Activated T-helper 1 cell treated with anti-CD3 and anti-CD28 coated beads, Interleukin-2, amount 50 U/mL, for 16 hours (primary cell): ENCODE results near the gene GBF1.

ENCODE experiments used
- DNase-seq, 2 donors: peaks; one replicate each; pipeline ENCODE4 v3.0.0-alpha.2; 2020; ENCODE audit warnings: low read depth in 1 of 2, low spot score in 1 of 2

GBF1 gene

DNA sequence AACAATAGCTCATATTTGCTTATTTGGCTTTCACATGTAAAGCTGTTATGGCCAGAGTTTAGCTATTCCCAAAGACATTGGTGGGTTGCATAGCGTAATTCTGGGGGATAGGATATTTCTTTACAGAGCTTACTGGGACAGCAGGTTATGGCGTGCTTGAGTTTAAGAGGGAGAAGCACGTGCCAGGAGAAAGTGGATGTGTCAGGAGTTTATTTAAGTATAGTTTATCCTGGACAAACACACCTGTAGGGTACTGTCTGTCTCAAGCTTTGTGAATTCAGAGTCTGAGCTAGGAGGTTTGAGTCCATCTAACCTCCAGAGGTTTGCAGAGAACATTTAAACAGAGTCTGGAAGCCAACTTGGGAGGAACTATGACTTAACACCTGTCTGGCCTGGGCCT lies 21.3 kb downstream of the GBF1 start:
- DNase-seq: no peak

DNA sequence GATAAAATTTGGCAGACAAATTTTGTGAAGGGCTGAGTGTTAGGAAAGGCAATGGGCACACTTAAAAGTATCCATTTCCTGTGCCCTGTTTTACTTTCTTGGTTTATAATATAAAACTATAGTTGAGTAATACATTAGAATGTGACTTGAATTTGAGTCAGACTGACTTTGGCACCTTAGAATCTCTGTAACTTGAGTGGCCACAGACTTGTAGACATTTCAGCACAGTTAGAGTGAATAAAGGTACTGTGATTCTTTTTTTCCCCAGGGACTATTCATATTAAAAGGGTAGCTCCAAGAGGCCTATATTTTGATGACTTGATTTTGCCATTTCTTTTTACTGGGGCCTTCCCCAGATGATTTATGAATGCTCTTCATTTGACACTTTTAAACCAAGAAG lies 22.4 kb downstream of the GBF1 start:
- DNase-seq: no peak

DNA sequence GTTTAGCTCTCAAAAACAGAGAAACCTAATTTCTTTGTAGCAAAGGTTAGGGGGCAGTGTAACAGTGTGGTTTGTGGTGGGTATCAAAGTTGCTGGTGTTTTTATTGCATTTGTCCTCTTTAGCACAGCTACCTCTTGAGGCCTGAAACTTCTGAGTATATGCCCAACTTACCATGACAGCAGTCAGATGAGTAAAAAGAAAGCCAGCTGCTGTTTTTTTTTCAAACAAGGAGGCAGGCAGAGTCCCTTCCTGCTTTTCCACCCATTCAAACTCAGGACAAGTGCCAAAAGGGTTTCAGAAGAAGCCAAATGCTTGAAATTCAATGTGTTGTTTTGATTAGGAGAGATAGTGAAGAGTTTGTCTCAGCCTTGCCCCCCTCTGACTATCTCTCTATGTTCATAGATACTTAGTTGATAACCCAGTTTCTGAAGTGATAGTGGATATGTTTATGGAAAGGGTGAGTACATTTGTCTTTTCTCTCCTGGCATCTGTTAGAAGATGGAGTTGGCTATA lies 23.1 kb downstream of the GBF1 start:
- no peak for DNase-seq

DNA sequence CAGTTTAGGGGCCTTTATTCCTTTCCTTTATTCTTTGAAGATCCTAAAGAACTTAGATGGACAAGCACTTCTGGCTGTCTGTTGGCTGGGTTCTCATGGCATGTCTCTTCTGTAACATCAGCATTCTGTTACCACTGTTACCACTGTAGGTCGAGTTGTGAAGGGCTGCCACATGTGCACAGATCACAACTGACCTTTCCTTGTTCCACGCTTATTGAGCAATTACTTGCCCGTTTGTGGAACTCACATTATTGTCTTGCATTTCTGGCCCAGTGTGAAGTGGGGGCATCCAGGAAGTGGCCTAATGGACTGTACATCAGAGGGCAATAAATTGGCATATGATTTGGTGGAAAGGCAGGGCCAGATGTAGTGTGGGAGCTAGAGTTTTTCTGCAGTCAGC lies 23.7 kb downstream of the GBF1 start:
- DNase-seq: no peak

DNA sequence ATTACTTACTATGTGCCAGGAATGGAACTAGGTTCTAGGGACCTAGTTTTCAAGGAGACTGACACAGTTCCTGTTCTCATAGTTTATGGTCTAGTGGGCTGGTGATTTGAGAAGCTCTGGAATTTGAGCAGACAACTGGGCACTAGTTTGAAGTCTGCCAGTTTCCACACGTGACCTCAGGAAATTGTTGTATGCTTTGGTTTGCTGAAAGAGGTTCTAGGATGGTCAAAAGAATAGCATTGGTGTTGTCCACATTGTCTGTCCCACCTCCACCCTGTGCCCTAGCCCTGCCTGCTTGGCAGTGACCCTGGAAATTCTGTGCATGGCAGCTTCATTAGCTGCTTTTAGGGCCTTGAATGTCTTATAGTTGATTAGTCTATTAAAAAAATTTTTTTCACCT lies 28.7 kb downstream of the GBF1 start:
- DNase-seq: no peak

DNA sequence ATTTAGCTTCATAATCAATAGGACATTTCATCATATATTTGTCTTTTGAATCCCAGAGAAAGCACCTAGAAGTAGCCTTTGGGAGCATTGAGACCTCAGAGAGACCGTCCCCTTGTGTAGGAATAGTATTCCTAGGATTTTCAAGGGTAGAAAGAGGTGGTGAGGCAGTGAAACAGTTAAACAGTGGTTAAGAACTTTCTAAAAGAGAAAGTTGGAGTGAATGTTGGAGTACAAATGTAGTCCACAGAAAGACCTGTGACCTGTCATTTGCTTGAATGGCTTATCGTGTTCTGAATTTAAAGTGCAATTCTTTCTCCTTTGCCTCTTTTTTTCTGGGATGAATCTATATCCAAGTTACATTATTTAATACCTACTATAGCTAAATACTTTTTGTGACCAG lies 30.0 kb downstream of the GBF1 start:
- no peak for DNase-seq

DNA sequence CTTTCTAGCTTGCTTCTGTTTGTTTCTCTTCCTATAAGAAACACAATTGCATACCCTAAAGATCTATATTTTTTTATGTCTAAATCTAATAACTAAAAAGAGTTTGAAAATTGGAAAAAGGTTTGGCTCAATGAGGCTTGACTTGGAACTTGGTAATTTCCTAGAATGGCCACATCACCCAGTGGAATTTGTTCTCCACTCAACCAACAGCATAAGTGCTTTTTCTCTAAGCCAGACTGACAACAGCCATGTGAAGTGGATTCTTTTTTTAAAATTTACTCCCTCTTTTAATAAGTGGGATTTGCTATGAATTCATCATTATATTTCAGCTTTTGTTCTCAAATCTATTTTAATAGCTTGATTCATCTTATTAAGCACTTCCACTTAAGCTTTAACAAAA lies 33.8 kb downstream of the GBF1 start:
- DNase-seq: no peak

DNA sequence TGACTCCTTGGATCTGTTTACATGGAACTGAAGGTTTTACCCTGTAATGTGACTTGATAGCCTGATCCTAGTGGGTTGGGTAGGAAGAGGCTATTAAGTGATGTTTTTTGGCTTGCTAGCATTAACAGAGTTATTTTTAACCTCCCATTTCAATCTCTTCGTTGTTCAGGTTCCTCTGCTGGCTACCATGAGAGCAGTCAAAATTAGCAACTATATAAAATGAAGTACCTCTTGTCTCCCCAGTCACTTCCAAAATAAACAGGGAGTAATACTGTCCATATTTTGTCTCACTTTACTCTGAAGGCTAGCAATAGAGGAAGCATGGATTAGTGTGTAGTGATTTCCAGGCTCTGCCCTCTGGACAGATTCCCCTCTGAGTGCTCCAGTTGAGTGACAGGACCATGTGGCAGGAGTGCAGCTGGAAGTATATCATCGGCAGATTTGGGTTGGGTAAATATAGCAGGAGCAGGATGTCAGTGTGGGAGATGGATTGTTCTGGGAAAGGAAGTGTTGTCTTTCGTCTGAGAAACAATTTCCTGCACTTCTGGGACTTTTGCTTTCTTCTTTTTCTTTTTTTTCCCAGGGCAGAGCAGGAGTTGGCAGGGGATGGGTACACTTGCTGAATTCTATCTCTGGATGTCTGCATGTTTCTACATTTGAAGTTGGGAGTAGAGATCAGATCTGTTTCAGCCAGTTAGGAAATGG lies 35.2 kb downstream of the GBF1 start:
- no peak for DNase-seq

DNA sequence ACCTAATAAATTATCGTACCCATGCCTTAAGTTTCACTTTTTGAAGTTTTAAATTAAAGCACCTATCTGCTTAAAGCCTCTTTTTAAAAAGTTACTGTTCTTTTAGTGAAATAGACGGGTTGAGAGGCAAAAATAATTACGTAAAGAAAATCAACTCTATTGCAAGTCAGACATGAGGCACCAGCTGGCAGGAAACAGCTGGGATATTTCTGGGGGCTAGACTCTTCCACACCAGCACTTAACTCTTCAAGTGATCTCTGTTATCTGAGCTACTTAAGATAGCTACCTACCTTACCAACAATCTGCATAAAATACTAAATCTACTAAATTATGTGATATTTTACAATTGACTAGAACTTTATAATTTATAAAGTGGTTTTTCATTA lies 35.8 kb downstream of the GBF1 start:
- no peak for DNase-seq

DNA sequence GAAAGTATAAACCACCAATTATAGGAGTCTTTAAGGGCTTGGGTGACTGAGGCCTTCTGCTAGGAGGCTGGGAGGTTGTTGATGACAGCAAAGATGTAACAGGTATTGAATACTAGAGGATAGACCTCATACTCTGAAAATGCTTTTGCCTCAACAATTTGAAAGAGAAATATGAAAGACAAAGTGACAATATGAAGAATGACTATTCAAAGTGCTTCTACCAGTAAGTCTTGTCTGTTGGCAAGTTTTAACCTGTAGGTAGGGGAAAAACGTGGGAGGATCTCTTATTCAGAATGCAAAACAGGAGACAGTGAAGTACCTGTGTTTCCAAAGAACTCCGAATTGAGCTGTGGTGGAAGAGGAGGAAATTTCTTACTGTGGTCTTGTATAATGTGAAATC lies 38.2 kb downstream of the GBF1 start:
- DNase-seq: no peak

DNA sequence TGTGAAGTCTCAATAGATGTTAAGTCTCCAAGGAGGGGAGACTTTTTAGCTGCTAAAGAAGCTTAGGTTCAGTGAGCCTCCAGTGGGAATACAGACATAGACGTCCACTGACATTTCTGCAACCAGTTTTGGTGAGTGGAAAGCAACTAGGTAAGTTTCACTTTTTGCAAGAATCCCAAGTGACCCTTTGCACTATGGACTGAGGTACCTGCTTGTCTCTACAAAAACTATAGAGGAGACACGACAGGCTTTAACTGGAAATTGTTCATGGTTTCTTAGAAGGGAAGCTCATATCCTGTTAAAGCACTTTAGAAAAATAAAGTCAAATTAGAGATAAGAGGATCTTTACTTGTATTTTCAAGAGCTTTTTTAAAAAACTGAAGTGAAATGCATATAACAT lies 38.6 kb downstream of the GBF1 start:
- no peak for DNase-seq

DNA sequence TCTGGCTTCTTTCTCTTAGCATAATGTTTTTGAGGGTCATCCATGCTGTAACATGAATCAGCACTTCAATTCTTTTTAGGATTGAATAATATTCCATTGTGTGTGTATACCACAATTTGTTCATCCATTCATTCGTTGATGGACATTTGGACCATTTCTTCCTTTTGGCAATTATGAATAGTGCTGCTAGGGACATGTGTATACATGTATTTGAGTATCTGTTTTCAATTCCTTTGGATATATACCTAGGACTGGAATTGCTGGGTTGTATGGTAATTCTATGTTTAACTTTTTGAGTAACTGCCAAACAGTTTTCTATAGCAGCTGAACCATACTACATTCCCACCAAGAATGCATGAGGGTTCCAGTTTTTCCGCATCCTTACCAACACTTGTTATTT lies 39.2 kb downstream of the GBF1 start:
- DNase-seq: no peak

DNA sequence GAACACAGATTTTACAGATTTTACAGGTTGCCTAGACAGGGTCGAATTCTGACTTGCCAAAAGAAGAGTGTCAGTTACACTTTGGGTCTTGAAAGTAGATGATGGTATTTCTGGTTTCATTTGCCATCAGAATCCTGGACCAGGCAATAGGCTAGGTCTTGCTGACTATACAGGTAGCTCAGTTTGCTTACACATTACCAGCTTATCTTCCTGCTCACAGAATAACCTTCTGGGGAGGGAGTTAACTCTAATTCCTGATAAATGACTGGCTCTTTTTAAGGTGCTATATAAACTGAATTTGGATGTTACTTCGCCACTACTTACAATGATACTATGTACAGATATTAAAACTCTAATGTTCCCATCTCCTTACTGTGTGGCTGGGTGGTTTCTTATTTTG lies 39.8 kb downstream of the GBF1 start:
- DNase-seq: no peak

DNA sequence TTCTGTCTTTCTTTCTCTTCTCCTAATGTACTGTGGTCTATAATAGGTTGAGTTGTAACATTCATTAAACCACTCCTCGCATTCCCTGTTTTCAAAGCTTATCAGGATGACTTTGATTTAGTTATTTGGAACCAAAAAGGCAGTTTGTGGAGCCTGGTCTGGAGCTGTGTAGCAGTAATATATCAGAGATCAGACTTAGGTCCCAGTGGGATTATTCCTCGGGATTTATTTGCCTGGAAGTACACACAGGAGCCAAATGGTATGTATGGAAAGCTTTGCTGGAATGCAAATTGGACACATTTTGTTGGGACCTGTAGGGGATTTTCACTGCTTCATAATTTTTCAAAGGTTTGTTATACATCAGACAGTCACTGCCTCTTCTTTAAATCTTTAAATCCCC lies 40.9 kb downstream of the GBF1 start:
- no peak for DNase-seq

DNA sequence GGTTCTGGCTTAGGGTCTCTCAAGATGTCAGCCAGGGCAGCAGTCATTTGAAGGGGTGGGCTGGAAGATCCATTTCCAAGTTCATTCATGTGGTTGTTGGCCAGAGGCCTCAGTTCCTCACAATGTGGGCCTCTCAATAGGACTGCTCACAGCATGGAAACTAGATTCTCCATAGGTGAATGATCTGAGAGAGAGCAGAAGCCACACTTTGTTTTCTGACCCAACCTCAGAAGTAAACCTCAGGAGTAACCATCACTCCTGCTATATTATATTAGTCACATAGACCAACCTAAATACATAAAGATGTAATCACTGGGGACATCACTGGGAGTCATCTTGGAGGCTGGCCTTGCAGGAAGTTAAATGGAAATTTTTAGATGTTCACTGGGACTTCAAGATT lies 42.2 kb downstream of the GBF1 start:
- DNase-seq: no peak

DNA sequence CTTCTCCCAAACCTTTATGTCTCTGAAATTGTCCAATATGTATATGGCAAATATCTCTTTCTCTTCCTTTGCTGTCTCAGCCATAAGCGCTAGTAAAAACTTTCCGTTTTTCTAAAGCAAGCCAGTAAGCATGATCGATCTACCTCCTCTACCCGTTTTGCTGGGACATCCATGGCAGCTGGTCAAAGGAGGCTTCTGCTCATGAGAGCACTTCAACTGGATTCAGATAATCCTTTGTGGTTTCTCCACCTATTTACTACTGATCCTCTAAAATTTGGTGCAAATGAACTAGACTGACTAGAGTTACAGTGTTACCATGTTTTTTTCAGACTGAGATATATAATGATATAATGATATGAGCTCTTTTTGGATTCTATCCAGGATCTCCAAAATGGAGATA lies 42.7 kb downstream of the GBF1 start:
- no peak for DNase-seq

DNA sequence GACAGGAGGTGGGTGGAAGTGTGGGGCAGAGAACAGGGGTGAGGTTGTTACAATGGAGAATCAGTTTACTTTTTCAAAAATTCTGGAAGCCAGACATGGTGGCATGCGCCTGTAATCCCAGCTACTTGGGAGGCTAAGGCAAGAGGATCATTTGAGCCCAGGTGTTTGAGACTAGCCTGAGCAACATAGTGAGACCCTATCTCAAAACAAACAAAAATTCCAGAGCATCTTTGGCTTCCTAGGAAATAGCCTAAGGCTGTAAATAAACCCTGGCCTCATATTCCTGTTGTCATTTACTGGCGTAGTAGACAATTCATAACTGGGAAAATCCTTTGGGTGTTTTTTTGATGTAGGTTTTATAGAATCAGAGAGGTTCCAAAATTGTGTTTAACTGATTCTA lies 44.0 kb downstream of the GBF1 start:
- no peak for DNase-seq

DNA sequence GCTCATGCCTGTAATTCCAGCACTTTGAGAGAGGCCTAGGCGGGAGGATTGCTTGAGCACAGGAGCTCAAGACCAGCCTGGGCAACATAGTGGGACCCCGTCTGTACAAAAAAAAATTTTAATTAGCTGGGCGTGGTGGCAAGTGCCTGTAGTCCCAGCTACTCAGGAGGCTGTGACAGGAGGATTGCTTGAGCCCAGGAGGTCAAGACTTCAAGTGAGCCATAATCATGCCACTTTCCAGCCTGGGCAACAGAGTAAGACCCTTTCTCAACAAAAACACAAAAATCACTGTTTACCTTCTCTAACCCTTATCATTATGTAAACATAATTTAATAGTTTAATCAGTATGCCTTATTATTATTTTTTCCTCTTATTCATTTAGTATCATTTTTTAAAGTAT lies 44.5 kb downstream of the GBF1 start:
- no peak for DNase-seq

DNA sequence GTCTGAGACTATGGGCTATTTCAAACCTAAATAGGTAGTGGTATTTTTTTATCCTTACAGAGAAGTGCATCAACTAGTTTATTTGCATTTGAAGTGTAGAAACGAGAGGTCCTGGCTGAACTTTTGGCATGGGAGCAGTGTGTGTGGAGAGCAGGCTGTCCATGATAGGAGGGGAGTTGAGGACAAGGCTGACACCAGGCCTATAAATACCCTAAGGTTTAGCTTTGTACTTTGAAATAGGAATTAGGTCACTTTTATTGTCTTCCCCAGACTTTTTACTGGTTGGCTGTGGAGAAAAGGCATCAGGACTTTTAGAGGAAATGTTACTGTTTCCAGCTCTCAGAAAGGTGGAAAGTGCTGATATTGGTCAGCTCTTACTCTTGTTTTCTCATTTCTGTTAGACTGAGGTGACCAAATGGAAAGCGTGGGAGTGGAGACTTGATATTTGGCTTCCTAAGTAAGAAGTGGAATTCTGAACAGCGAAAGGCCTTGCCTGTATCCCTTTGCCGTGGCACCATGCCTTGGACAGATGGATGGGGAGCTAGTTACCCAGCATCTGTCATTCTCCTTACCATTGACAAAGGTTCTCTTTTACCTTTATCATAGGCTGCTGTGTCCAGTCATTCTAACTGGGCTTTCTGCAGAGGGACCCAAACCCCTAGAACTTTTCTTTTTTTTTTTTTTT lies 46.0 kb downstream of the GBF1 start:
- DNase-seq: no peak

DNA sequence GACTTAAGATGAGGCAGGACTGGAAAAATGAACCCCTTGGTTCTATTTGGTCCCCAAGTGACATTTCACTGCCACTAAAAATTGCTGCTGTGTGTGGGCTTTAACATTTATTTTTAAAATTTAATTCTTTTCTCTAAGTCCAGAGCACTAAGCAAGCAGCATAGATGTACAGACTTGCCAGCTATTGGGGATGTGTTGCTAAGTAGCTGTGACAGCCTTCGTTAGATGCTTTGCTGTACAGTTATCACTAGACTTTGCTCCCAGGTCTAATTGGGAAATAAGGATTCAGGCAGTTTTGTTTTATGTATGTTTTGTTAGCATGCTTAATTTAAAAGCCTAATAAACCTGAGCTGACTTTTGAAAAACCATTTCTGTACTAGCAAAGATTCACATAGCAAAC lies 51.8 kb downstream of the GBF1 start:
- DNase-seq: no peak

DNA sequence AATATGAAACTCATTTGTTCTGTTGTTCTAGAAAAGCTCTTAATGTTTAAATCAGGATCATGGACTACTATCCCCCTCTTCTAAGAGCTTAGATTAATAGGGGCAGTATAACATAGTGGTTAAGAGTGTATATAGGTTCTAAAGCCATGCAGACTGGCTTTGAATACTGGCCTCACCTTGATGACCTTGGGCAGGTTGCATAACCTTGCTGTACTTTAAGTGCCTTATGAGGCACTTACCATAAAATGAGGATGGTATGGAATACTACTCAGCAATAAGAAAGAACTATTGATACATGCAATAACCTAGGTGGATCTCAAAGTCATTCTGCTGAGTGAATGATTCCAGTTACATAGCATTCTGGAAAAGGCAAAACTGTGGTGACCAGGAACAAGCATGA lies 53.6 kb downstream of the GBF1 start:
- DNase-seq: no peak

DNA sequence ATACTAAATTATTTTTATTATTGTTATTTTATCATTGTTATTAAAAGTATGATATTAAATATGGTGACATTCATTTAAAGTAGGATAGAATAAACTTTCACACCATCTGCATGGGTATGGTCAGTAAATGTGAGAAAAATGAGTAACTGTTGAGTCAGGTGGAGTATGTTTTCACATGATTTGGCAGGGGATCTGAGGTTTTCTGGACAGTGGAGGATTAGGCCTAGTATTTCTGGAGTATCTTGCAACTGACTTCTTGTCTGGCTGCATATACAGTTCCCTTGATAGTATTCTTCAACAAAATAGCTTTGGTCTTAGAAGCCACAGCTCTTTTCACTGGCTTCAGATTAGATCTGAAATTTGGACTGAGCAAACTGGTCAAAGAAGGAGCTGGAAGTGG lies 54.5 kb downstream of the GBF1 start:
- DNase-seq: no peak

DNA sequence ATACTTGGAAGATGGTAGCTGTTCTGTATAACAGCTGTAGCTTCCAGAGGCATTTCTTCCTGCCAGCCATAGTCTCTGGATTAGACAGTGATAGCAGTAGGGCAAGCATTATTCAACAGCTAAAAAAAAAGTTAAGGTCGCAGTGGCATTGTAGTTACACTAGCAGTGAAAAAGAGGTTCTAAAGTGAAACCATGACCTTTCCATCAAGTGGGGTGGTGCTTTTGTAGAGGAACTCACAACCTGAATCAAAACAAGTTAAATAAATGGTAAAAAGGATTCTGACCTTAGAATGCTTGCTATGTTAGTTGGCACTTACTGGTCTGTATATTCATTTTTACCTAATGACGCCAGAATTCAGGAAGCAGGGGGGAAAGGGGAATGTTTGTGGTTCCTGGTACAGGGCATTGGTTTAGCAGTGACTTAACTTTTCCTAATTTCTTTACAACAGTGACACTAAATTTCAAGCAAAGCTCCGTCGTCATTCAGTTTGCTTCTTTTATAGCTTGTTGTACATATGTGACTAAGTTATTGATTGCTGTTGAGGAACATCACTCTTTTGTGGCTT lies 55.0 kb downstream of the GBF1 start:
- no peak for DNase-seq
